Activated CD4-positive, alpha-beta T cell treated with anti-CD3 and anti-CD28 coated beads, Interleukin-2, amount 50 U/mL, for 48 hours (primary cell): ENCODE results near the gene CREBL2.
"Not testable (repeated sequence)": the region's sequence is repeated elsewhere in the genome, so short reads cannot be mapped to it uniquely, and the experiment has no call there.

Experiments
- DNase-seq, 2 experiments: peaks; one replicate each; pipeline ENCODE4 v3.0.0-alpha.2; 2020

Gene CREBL2

DNA sequence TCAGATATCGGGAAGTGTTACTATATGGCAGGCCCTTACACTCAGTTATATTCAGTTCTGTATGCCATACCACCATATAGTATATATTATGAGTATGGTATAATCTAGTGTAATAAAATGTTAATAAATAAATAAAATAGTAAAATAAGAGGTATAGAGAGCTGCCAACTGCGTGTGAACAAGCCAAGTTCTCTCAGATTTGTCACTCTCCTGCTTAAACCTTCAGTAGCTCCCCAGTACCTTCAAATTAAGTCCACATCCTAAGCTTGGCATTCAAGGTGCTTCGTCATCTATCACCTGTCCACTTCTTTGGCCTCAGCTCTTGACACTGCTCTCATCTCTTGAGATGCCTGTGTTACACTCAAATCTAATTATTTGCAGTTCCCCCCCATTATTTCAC, 12.8 kb upstream of the CREBL2 start:
- no peak for DNase-seq

DNA sequence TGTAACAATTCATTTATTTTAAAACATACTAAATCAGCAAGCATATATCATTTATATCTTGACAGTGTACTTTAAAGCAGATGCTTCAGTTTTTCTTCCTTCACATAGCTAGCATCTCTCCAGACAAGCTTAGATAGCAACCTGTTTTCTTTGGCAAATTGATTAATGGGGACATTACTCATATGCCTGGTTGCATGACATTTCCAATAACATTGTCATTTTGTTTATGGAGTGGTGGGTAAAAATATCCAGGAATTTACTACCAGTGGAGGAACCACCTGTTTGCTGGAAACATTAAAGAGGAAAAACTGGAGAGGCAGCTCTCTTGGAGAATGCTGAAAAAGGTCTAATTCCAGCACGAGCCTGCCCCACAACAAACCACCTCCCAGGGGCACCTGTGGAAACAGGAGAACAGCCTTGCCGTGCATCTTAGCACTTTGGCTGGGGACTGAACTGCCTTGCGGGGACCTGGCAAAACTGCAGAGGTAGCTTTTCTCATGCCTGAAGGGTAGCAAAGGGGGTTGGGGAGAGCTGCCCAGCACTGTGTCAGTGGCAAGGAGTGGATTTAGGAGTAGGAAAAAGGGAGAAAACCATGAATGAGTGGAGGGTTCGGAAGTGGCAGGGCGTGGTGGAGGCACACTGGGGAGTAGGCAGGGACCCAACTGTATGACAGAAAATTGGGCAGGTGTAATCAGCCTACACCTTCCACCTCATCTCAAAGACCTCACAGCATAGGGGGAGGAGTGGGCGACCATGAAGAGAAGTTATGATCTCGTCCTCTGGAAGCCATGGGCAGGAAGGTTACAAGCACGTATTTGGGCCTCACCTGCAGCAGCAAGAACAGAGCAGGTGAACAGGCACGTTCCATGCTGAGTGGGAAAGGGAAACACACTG, 11.7 kb upstream of the CREBL2 start:
- no peak for DNase-seq

GRCh38 chr12:12600659-12601058, 11.0 kb upstream of the CREBL2 start:
- no peak for DNase-seq

- DNase-seq: no peak
Measured at GRCh38 chr12:12604740-12605139, 6.9 kb upstream of the CREBL2 start.

GRCh38 chr12:12606781-12607589, 4.7 kb upstream of the CREBL2 start:
- DNase-seq: no peak

DNA sequence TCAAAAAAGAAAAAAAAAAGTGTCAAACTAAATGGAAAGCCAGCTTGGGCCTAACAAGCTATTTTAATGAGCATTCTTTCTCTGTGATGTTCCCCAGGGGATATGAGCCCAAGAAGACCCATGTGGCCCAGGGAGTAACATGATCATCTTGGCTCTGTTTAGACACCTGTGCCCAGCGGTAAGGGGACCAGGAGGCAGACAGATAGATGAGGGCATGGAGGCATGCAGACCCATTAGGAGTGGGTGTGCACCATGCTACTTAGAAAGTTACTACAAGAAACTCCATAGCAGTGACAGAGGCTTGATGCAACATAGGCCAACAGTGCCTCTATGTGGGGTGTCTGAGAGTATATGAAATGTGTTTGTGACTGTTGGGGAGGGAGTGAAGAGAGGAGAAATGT, 3.1 kb upstream of the CREBL2 start:
- no peak for DNase-seq

- no peak for DNase-seq
Measured at GRCh38 chr12:12609692-12610091, 2.0 kb upstream of the CREBL2 start.

DNA sequence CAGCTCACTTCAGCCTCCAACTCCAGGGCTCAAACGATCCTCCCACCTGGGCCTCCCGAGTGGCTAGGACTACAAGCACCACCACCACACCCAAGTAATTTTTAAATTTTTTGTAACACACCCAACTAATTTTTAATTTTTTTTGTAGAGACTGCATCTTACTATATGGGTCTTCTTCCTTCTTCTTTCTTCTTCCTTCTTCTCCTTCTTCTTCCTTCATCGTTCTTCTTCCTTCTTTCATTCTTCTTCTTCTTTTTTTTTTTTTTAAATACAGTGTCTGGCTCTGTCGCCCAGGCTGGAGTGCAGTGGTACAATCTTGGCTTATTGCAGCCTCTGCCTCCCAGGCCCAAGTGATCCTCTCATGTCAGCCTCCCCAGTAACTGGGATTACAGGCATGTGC, 965 bp upstream of the CREBL2 start:
- DNase-seq: no peak

- DNase-seq: peak in 1 of 2 experiments; percentile 25
Measured at GRCh38 chr12:12612358-12612757, 682 bp downstream of the CREBL2 start.

DNA sequence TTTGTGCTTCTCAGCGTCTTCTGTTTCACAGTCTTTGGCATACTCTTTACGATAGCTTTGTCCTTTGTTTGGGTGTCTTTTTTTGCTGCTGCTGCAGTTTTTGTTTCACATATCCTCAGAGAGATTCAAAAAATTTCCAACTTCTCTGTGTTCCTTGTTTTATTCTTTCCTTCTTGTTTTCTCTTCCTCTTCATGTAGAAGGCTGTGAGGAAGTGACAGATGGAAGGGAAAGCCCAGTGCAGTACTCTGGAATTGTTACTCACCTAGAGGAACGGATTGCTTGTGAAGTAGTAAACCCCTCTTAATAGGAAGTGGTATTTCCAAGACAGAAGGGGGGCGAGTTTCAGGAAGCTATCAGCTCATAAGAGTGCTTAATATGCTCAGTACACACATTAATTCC, 1.7 kb downstream of the CREBL2 start:
- DNase-seq: no peak

GRCh38 chr12:12614342-12614741, 2.7 kb downstream of the CREBL2 start:
- no peak for DNase-seq

DNA sequence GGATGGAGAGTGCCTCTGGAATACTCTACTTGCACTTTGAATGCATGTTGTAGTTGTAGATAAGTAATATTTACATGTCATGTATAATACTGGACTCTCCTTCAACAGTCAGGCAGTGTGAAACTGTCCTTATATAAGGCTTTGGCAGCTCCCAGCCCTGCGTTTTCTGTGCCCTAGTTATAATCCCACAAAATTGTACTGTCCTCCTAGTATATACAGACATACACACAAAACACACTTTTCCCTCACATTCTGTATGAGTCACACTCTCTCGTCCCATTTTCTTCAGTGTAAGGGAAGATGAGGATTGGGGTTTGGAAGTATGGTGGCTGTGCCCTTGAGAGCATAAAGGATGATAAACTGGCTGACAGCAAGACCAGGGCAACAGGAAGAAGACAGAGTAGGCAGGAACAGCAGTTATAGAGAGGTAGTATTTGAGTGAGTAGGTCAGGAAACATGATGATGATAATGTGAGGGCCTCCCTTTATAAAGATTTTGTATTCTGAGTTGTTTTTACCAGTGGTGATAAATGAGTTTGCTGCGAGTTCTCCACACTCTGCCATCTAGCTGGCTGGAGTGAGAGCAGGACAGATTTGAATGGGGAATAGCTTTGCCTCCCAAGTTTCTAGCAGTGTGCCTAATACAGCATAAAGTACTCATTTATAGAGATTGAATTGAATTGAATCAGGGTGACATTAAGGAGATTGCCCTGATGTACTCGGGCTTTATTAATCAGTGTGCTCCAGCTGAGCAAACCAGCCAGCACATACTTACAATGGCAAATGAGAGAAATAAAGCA, 5.0 kb downstream of the CREBL2 start:
- no peak for DNase-seq

DNA sequence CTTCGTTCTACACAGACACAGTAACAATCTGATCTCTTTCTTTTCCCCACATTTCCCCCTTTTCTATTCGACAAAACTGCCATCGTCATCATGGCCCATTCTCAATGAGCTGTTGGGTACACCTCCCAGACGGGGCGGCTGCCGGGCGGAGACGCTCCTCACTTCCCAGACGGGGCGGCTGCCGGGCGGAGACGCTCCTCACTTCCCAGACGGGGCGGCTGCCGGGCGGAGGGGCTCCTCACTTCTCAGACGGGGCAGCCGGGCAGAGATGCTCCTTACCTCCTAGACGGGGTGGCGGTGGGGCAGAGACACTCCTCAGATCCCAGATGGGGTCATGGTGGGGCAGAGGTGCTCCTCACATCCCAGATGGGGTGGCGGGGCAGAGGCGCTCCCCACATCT, 6.4 kb downstream of the CREBL2 start:
- not testable (repeated sequence) for DNase-seq

- no peak for DNase-seq
Measured at GRCh38 chr12:12620730-12621315, 9.1 kb downstream of the CREBL2 start.

DNA sequence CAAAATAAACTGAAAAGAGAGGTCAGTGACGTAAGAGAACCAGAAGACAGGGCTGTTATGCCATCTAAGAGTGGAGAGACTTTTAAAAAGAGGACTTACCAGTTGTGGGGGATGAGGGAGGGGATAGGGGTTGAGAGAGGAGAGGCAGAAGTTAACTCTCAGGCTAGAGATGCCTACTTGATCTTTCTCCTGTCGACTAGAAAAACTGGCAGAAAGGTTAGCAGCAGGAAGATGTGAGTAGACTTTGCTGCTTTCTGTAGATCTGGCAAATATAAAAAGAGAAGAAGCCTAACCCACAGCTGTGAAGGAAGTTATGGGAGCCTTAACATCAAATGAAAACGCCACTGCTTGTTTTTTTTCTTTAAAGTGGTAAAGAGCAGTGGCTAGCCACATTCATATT, 10.7 kb downstream of the CREBL2 start:
- DNase-seq: no peak

GRCh38 chr12:12624498-12624992, 12.9 kb downstream of the CREBL2 start:
- DNase-seq: no peak

DNA sequence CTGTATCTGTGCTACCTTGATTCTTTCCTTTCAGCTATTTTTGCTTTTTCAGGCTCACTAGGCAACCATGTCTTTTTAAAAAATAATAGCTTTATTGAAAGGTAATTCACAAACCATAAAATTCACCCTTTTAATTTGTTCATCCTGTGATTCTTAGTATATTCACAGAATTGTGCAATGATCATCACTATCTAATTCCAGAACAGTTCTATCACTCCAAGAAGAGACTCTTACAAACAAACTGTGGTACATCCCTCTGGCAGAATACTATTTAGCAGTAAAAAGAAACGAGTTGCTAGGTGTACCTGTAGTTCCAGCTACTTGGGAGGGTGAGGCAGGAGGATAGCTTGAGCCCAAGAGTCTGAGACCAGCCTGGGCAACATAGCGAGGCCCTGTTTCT, 14.8 kb downstream of the CREBL2 start:
- no peak for DNase-seq

DNA sequence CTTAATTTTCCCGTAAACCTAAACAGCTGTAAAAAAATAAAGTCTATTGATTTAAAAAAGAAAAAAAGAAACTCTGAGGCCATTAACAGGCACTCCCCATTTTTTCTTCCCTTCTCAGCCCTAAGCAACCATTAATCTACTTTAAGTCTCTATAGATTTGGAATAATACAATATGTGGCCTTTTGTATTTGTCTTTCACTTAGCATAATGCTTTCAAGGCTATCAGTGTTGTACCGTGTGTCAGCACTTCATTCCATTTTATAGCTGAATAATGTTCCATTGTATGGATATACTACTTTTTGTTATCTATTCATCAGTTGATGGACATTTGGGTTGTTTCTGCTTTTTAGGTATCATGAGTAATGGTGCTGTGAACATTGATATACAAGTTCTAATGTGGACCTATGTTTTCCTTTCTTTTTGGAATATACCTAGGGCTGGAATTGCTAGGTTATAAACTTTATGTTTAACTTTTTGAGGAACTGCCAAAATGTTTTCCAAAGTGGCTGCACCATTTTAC, 15.7 kb downstream of the CREBL2 start:
- DNase-seq: no peak

DNA sequence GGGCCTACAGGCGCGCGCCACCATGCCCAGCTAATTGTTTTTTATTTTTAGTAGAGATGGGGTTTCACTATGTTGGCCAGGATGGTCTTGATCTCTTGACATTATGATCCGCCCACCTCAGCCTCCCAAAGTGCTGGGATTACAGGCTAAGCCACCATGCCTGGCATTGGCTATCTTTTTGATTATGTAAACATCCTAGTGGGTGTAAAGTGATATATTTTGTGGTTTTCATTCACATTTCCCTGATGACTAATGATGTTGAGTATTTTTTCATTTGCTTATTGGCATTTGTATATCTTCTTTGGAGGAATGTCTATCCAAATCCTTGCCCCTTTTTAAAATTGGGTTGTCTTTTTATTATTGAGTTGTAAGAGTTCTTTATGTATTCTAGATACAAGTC, 16.3 kb downstream of the CREBL2 start:
- no peak for DNase-seq

DNA sequence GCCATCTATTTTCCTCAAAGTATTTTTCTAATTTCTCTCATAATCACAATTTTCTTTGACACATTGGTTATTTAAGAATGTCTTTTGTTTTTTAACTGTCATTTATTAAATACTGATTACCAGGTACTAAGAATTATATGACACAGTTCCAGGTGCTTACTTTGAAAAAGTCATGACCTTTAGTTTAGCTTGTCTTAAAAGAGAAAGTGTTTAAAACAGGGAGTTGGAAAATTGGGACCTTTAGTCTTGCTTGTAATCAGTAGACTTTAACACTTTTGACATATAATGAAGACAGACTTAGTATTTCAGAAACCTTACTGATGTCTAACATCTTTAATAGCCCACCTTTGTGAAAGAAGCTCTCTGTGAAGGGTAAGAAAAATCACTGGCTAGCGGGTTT, 19.2 kb downstream of the CREBL2 start:
- no peak for DNase-seq

DNA sequence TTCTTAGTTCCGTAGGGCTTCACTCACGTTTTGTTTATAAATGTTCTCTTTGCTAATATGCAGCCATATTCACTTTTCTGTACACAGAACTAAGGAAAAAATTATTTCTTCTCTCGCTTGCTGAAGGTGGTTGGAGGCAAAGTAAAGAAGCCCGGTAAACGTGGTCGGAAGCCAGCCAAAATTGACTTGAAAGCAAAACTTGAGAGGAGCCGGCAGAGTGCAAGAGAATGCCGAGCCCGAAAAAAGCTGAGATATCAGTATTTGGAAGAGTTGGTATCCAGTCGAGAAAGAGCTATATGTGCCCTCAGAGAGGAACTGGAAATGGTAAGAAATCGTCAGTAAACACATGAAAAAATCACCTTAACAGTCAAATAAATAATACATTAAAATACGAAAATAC, 24.0 kb downstream of the CREBL2 start:
- DNase-seq: no peak

DNA sequence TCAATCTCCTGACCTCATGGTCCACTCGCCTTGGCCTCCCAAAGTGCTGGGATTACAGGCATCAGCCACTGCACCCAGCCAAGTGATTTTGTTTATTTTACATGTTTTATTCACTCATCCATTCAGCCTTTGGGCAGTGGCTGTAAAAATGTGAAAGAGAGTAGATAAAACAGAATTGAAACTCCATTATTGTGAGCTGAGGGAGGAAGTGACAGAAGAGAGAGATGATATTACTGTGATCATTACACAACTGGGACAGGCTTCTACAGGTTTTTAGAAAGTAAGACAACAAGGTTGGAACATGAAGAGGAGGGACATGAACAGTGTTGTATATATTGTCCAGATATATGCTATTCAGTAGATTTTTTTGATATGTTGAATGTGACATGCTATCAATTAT, 25.0 kb downstream of the CREBL2 start:
- DNase-seq: no peak
